Trophoblast cell (in vitro differentiated cells and primary cell): ENCODE data around the gene TUBB3.

Source experiments
- DNase-seq, 2 donors: peaks; one replicate each; pipeline ENCODE4 v3.0.0-alpha.2; 2016
- H2AFZ ChIP-seq: 2 replicates; pipeline ENCODE4 v1.6.1; 2013; ENCODE audit warnings: low read length, moderate library complexity, mild to moderate bottlenecking; ENCODE audit not compliant: insufficient read depth, poor library complexity
- H2AK5ac ChIP-seq: 2 replicates; pipeline ENCODE4 v1.6.1; 2013; ENCODE audit warnings: mild to moderate bottlenecking, low read length
- H2BK120ac ChIP-seq: 2 replicates; pipeline ENCODE4 v1.6.1; 2013; ENCODE audit warnings: low read length, mild to moderate bottlenecking, moderate library complexity; ENCODE audit not compliant: insufficient read depth, poor library complexity
- H2BK12ac ChIP-seq: 2 replicates; pipeline ENCODE4 v1.6.1; 2013; ENCODE audit warnings: mild to moderate bottlenecking, low read length, moderate library complexity
- H2BK5ac ChIP-seq: 2 replicates; pipeline ENCODE4 v1.6.1; 2013; ENCODE audit warnings: low read length, low read depth, moderate library complexity, mild to moderate bottlenecking; ENCODE audit not compliant: poor library complexity
- H3K14ac ChIP-seq: 2 replicates; pipeline ENCODE4 v1.6.1; 2013; ENCODE audit warnings: mild to moderate bottlenecking, low read length
- H3K18ac ChIP-seq: 2 replicates; pipeline ENCODE4 v1.6.1; 2013; ENCODE audit warnings: mild to moderate bottlenecking, low read length
- H3K23ac ChIP-seq: 2 replicates; pipeline ENCODE4 v1.6.1; 2013; ENCODE audit warnings: low read length
- H3K27ac ChIP-seq: 2 replicates; pipeline ENCODE4 v1.5.1; 2013; ENCODE audit warnings: low read depth, mild to moderate bottlenecking, inconsistent platforms, low read length, moderate library complexity
- H3K27me3 ChIP-seq: 2 replicates; pipeline ENCODE4 v1.6.1; 2013; ENCODE audit warnings: inconsistent platforms, mild to moderate bottlenecking, low read length, moderate library complexity; ENCODE audit not compliant: insufficient read depth
- H3K36me3 ChIP-seq, 2 experiments: 1 replicate in 1 of 2; 2 replicates in 1 of 2; pipeline ENCODE4 v1.6.1; 2013; ENCODE audit warnings: low read length in 2 of 2, mild to moderate bottlenecking in 2 of 2, moderate library complexity in 1 of 2; ENCODE audit not compliant: insufficient read depth in 2 of 2, control insufficient read depth in 1 of 2
- H3K4ac ChIP-seq: 2 replicates; pipeline ENCODE4 v1.6.1; 2013; ENCODE audit warnings: low read depth, mild to moderate bottlenecking, low read length, moderate library complexity
- H3K4me1 ChIP-seq, 2 experiments: 1 replicate in 1 of 2; 2 replicates in 1 of 2; pipeline ENCODE4 v1.6.1; 2013; ENCODE audit warnings: low read length in 2 of 2, mild to moderate bottlenecking in 2 of 2, moderate library complexity in 1 of 2; ENCODE audit not compliant: insufficient read depth in 2 of 2, control insufficient read depth in 1 of 2
- H3K4me2 ChIP-seq: 2 replicates; pipeline ENCODE4 v1.6.1; 2013; ENCODE audit warnings: inconsistent platforms, mild to moderate bottlenecking, low read length, moderate library complexity
- H3K4me3 ChIP-seq: 2 replicates; pipeline ENCODE4 v1.5.1; 2013; ENCODE audit warnings: mild to moderate bottlenecking, low read depth, low read length, inconsistent platforms
- H3K79me1 ChIP-seq: one replicate; pipeline ENCODE4 v1.6.1; 2013; ENCODE audit warnings: low read length
- H3K79me2 ChIP-seq: 2 replicates; pipeline ENCODE4 v1.6.1; 2013; ENCODE audit warnings: low read length, mild to moderate bottlenecking; ENCODE audit not compliant: control insufficient read depth, insufficient read depth, poor library complexity
- H3K9ac ChIP-seq: 2 replicates; pipeline ENCODE4 v1.6.1; 2013; ENCODE audit warnings: mild to moderate bottlenecking, low read length
- H3K9me3 ChIP-seq: 2 replicates; pipeline ENCODE4 v1.6.1; 2013; ENCODE audit warnings: low read depth, mild to moderate bottlenecking, control low read depth, inconsistent platforms, low read length; ENCODE audit not compliant: insufficient read depth
- H4K12ac ChIP-seq: 2 replicates; pipeline ENCODE4 v1.6.1; 2013; ENCODE audit warnings: low read depth, mild to moderate bottlenecking, low read length, moderate library complexity
- H4K8ac ChIP-seq: 2 replicates; pipeline ENCODE4 v1.6.1; 2013; ENCODE audit warnings: low read depth, mild to moderate bottlenecking, low read length, moderate library complexity
- H4K91ac ChIP-seq: one replicate; pipeline ENCODE4 v1.6.1; 2013; ENCODE audit warnings: low read depth, mild to moderate bottlenecking, low read length, moderate library complexity
- WGBS: extraction: QIAGEN DNeasy Blood & Tissue Kit; methylation state at CpG from one replicate; pipeline ENCODE4 v1.1.7; 2013; ENCODE audit warnings: missing lambda C conversion rate; ENCODE audit not compliant: insufficient read length, insufficient coverage; ENCODE audit errors: extremely low coverage; 5-methylcytosine and 5-hydroxymethylcytosine counted together

TUBB3 gene

GRCh38 chr16:89981414-89981813 lies 58.3 kb downstream of the TUBB3 start:
- no peak overlapping the region for H3K23ac ChIP-seq
- H4K12ac ChIP-seq: no peak overlapping the region
- H3K14ac ChIP-seq: no peak overlapping the region
- no peaks in the 10 kb centered on the region for H3K27me3 ChIP-seq
- H3K9ac ChIP-seq: no peak overlapping the region
- H4K91ac ChIP-seq: no peak overlapping the region
- no peak overlapping the region for H2BK12ac ChIP-seq
- no peak overlapping the region for H3K4me3 ChIP-seq
- H2AFZ ChIP-seq: no peak overlapping the region
- no peak overlapping the region for H2AK5ac ChIP-seq
- peaks cover 5% of the 10 kb centered on the region for H3K9me3 ChIP-seq
- H3K36me3 ChIP-seq: peaks cover 61 to 66% of the 10 kb centered on the region in 2 experiments
- H4K8ac ChIP-seq: no peak overlapping the region
- H3K4me1 ChIP-seq: no peaks in the 10 kb centered on the region
- no peaks in the 10 kb centered on the region for H3K79me1 ChIP-seq
- H3K18ac ChIP-seq: no peak overlapping the region
- no peak for DNase-seq
- no peak overlapping the region for H2BK120ac ChIP-seq
- no peak overlapping the region for H3K4me2 ChIP-seq
- no peaks in the 10 kb centered on the region for H3K79me2 ChIP-seq
- no peak overlapping the region for H3K4ac ChIP-seq
- H2BK5ac ChIP-seq: no peak overlapping the region
- no CpG with 5 or more reads among the region's 8 CpGs for WGBS
- no peak overlapping the region for H3K27ac ChIP-seq

- Histone ChIP-seq H4K8ac (no peak overlapping the region), H3K23ac (no peak overlapping the region), H4K12ac (no peak overlapping the region), H2AK5ac (no peak overlapping the region), H3K14ac (no peak overlapping the region), H3K9me3 (peaks cover 5% of the 10 kb centered on the region), H3K18ac (no peak overlapping the region), H2BK120ac (no peak overlapping the region), H3K4ac (no peak overlapping the region), H3K36me3 (peaks cover 67 to 75% of the 10 kb centered on the region in 2 experiments), H3K79me1 (no peaks in the 10 kb centered on the region), H3K9ac (peak overlapping the region; percentile 26), H3K4me1 (no peaks in the 10 kb centered on the region), H3K27ac (no peak overlapping the region), H3K79me2 (no peaks in the 10 kb centered on the region), H2BK5ac (no peak overlapping the region), H3K4me3 (no peak overlapping the region), H3K27me3 (no peaks in the 10 kb centered on the region), H4K91ac (no peak overlapping the region), H3K4me2 (no peak overlapping the region), H2AFZ (no peak overlapping the region), H2BK12ac (no peak overlapping the region)
- DNase-seq: no peak
- WGBS: no CpG with 5 or more reads among the region's 9 CpGs
Measured at GRCh38 chr16:89982318-89982717, 59.2 kb downstream of the TUBB3 start.

GRCh38 chr16:89983536-89983935 lies 60.4 kb downstream of the TUBB3 start:
- Histone ChIP-seq H4K12ac (no peak overlapping the region), H2BK12ac (no peak overlapping the region), H3K4me1 (no peaks in the 10 kb centered on the region), H4K8ac (no peak overlapping the region), H3K9me3 (peaks cover 5% of the 10 kb centered on the region), H2BK5ac (no peak overlapping the region), H3K9ac (no peak overlapping the region), H3K18ac (no peak overlapping the region), H3K79me1 (no peaks in the 10 kb centered on the region), H3K36me3 (peaks cover 60 to 70% of the 10 kb centered on the region in 2 experiments), H3K4ac (no peak overlapping the region), H4K91ac (no peak overlapping the region), H3K4me3 (no peak overlapping the region), H2AK5ac (no peak overlapping the region), H3K79me2 (no peaks in the 10 kb centered on the region), H3K4me2 (no peak overlapping the region), H3K27me3 (no peaks in the 10 kb centered on the region), H3K27ac (no peak overlapping the region), H2AFZ (no peak overlapping the region), H3K23ac (no peak overlapping the region), H2BK120ac (no peak overlapping the region), H3K14ac (no peak overlapping the region)
- no peak for DNase-seq
- WGBS: no CpG with 5 or more reads among the region's 15 CpGs

GRCh38 chr16:89984216-89984615 lies 61.1 kb downstream of the TUBB3 start:
- peaks cover 5% of the 10 kb centered on the region for H3K9me3 ChIP-seq
- no CpG with 5 or more reads among the region's 7 CpGs for WGBS
- no peak for DNase-seq
- no peaks in the 10 kb centered on the region for H3K79me1 ChIP-seq
- no peak overlapping the region for H4K91ac ChIP-seq
- peaks cover 62 to 72% of the 10 kb centered on the region in 2 experiments for H3K36me3 ChIP-seq
- H2BK5ac ChIP-seq: no peak overlapping the region
- no peak overlapping the region for H3K9ac ChIP-seq
- H2BK120ac ChIP-seq: no peak overlapping the region
- H3K4me1 ChIP-seq: no peaks in the 10 kb centered on the region
- no peak overlapping the region for H2AK5ac ChIP-seq
- no peak overlapping the region for H3K23ac ChIP-seq
- no peak overlapping the region for H3K18ac ChIP-seq
- no peak overlapping the region for H4K8ac ChIP-seq
- H3K4me3 ChIP-seq: no peak overlapping the region
- no peak overlapping the region for H3K27ac ChIP-seq
- H2BK12ac ChIP-seq: no peak overlapping the region
- H3K79me2 ChIP-seq: no peaks in the 10 kb centered on the region
- no peak overlapping the region for H3K14ac ChIP-seq
- H3K27me3 ChIP-seq: no peaks in the 10 kb centered on the region
- H3K4me2 ChIP-seq: no peak overlapping the region
- no peak overlapping the region for H4K12ac ChIP-seq
- H3K4ac ChIP-seq: no peak overlapping the region
- no peak overlapping the region for H2AFZ ChIP-seq
